HG03108 (cell line): ENCODE results near the gene DYNC2LI1.

Experiments
- ATAC-seq: cut with Tn5 transposase; IDR thresholded peaks from one replicate; pipeline ENCODE4 v1.9.1; 2021; ENCODE audit warnings: moderate library complexity; ENCODE audit not compliant: unreplicated experiment

Gene DYNC2LI1

DNA sequence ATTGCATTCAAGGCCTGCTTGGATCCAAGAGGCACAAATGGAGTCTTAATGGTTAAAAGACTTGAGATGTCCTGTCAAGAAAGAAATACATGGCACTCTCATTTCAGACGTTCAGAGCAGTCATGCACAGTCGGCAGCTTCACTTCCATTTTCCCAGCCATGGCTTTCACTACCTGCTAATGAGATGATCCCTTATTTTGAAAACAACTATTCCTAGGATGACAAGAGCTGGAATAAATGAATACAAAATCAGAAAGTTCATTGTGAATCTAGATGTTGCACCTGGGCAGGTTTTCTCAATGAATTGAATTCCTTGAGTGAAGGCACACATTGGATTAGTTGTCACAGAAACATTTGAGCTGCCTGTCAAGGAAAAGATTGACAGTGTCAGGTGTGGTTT lies 39.1 kb downstream of the DYNC2LI1 start:
- ATAC-seq = no peak

DNA sequence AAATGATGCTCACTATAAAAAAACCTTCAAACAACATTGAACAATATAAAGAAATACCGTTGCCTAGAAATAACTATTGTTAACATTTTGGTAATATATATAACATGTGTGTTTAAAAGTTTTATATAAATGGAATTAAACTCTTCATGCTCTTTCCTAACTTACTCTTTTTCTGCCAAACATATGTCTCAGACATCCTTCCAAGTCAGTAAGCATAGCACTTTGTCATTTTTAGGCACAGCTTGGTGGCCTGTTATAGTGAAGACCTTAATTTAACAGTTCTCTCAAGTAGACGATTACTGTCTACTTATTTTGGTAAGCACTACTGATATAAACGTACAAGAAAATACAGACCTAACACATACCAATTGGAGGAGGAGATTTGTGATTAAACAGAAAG lies 40.9 kb downstream of the DYNC2LI1 start:
- ATAC-seq = no peak

DNA sequence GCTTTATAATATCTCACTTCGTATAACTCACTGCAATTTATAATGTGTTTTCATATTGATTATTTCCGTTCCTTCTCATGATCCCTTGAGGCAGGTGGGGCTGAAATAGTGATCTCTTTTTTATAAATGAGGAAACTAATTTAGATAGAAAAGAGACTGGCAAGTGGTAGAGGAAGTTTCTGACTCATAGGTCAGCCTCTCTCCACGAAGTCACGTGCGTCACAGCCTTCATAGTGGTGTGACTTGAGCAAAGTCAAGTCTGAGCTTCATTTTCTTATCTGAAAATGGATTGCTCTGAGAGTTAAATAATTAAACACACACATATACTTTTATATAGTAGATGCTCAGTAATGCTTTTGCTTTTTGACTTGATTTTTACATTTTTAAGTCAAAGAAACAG lies 44.9 kb downstream of the DYNC2LI1 start:
- ATAC-seq = no peak

DNA sequence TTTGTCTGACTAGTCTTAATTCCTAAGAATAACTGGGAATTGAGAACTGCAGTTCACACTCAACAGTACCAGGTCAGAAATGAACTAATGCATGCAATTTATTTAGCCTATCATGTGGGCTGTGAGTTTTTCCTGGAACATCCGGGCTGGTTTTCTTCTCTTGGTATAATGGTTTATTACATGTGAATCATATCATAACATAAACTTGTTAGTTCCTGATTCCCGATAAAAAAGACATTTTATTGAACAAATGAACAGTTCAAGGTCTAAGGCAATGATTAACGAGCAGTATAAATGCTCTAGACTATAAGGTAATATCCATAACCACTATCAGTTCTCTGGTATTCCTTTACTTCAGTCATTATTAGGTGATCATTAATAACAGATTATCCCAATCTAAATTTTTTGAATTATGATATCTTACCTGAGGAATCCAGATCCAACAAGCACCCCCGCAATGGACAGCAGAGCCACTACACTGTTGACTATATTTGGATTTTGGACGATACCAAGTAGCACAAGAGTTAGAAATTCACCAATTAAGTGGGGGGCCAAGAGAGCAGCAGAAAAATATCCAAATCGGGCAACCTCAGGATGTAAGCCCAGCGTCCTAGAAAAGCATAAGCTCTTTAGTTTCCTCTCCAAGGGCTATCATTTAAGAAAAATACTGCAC lies 45.8 kb downstream of the DYNC2LI1 start:
- no peak for ATAC-seq

- ATAC-seq = no peak
Measured at GRCh38 chr2:43822839-43823238, 49.0 kb downstream of the DYNC2LI1 start.

- no peak for ATAC-seq
Measured at GRCh38 chr2:43823751-43824150, 49.9 kb downstream of the DYNC2LI1 start.

- ATAC-seq = no peak
Measured at GRCh38 chr2:43824512-43824911, 50.7 kb downstream of the DYNC2LI1 start.

- no peak for ATAC-seq
Measured at GRCh38 chr2:43824951-43825493, 51.2 kb downstream of the DYNC2LI1 start.

GRCh38 chr2:43825841-43826240 lies 52.0 kb downstream of the DYNC2LI1 start:
- no peak for ATAC-seq

DNA sequence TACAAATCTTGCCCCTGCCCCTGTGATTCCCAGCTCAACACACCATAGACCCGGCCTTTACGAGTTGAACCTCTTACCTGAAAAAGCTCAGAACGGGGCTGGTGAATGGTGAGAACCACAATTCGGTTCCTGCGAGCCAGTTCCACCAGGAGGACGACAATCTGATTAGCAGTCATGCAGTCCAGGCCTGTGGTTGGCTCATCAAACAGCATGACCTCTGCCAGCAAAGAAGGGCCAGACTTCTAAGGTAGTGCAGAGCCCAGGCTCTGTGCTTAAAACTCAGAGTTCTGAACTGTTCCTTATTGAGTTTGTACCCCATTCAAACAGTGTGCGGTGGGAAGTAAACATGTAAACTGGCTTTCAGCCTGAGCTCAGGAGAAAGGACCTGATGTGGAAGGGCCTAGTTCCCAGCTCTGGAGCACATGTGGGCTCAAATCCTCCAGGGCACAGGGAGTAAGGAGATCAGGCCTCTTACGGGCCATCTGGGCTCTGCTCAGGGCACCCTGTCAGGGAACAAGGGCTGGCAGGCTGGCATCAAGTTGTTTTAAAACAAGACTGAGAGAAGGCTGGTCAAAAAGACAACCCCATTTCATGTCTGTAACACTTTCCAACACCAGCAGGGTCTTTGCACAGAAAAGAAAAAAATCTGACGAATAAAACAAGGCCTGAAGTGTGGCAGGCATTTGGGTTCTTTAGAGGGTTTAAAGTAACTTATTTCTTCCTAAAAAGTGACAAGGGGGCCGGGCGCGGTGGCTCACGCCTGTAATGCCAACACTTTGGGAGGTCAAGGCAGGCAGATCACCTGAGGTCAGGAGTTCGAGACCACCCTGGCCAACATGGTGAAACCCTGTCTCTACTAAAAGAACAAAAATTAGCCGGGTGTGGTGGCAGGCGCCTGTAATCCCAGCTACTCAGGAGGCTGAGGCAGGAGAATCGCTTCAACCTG lies 52.7 kb downstream of the DYNC2LI1 start:
- no peak for ATAC-seq

DNA sequence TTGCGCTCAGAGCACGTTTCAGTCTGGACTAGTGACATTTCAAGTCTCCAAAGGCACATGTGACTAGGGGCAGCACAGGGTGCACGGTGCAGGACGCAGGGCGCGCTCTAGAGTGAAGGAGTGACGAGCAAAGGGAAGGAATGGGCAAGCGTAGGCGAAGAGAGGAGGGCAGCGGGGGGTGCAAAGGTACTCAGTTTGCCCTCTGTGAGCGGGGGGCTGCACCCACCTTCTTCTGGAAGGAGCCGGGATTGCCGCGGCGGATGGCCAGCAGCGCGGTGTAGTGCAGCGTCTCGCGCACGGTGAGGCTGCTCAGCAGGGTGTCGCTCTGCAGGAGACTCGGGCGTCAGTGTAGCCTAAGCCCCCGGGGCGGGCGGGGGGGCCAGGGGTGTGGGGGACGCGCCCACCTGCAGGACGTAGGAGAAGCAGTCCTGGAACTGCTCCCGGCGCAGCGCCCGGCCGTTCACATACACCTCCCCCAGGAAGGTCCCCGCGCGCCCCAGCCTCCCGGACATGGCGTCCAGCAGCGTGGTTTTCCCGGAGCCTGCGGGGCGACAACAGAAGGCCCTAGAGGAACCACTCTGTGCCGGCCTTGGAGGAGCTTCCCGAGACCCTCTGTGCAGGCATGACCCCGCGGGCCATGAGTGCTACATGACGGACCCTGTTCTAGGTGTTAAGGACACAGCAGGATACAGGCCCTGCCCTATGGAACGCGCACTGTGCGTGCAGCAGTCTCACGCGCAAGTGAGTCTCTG lies 57.9 kb downstream of the DYNC2LI1 start:
- no peak for ATAC-seq

DNA sequence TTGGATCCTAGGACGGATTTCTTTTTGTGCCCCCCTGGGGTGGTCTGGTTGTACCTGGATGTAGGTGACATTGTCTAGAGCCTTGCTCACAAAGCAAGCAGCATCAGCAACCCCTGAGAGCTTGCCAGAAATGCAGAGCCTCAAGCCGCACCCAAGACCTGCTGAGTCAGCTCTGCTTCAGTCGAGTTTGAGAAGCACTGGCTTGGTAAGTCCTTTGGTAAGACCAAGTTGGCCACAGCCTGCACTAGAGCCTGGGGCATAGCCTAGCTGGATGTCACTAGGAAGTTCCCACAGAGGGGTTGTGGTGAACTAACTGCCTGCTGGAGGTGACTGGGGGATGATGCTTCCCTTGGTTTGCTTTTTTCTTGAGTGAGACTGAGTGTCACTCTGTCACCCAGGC lies 58.6 kb downstream of the DYNC2LI1 start:
- ATAC-seq = no peak

- no peak for ATAC-seq
Measured at GRCh38 chr2:43837033-43837432, 63.2 kb downstream of the DYNC2LI1 start.

DNA sequence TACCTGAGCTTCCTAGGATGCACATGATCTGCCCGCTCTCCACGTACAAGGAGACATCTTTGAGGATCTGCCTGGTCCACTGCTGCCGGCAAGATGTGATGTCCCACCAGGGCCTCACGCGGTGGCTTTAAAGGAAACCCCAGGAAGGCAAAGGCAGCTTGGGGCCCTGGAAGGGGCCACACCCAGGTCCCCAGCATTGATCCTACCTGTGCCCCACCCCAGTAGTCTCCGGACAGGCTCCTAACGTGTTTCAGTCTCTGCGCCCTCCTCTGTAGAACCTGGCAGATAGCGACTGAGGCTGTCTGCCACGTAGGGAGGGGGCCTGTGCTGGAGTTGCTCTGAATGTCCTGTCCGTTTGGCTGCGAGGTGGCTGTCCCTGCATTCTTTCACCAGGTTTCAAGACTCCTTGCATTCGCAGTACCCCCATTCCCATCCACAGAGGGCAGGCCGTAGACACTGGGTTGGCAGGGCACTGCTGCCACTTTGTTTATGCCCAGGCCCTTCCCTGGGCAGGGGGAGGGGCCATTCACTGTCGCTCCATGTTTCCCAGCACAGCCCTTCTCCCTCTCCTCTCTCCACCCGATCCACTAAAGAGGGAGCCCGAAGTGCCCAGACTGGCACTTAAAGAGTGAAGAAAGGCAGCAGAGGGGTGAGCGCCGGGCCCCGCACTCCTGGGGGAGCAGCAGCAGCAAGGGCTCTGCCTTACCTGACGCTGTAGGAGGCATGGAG lies 64.2 kb downstream of the DYNC2LI1 start:
- ATAC-seq = no peak

GRCh38 chr2:43838560-43839267 lies 64.9 kb downstream of the DYNC2LI1 start, which contains the start of the genes ABCG5 and ABCG8:
ABCG5 (minus strand) TSS chr2:43838839; CDS start chr2:43838679, 160 bp downstream.
ABCG8 (plus strand) TSS chr2:43838971; CDS start chr2:43839054, 83 bp downstream.
- ATAC-seq = no peak

- no peak for ATAC-seq
Measured at GRCh38 chr2:43839776-43840564, 66.1 kb downstream of the DYNC2LI1 start.

GRCh38 chr2:43840965-43841364 lies 67.1 kb downstream of the DYNC2LI1 start:
- ATAC-seq = no peak

DNA sequence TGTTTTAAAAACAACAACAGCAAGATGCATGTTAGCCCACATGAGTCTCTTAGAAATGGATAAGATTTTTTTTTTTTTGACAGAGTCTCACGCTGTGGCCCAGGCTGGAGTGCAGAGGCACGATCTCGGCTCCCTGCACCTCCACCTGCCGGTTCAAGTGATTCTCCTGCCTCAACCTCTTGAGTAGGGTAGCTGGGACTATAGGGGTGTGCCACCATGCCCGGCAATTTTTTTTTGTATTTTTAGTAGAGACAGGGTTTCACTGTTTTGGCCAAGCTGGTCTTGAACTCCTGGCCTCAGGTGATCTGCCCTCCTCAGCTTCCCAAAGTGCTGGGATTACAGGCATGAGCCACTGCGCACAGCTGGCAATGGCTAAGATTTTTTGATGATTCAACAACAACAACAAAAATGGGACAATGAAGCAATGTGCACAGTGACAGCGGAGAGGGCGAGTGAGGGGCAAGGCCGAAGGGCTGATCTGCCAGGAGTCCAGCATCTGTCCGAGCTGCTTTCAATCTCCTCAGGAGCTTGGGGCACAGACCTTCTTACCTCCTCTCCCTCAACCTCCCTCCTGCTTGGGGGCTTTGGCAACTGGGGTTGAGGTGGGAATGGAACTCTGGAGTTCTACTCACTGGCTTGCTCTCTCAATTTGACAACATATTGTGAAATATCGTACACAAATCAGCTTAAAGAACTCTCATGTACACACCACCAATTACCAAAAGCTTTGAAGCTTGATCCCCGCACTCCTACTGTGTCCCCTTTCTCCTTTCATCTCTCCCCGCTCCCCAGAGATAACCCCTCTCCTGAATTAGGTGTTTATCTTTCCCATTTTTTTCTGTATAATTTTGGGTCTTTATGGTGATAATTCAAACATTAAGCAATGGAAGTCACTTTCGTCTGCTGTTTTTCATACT lies 68.4 kb downstream of the DYNC2LI1 start:
- no peak for ATAC-seq
